ENCODE results near the gene ZSCAN2.

- TF ChIP-seq CTCF (IDR thresholded peaks at IDR 0.05 in 4 of 5, conservative IDR thresholded peaks at IDR 0.05 in 1 of 5) (no peak), POLR2A (IDR thresholded peaks at IDR 0.05) (no peak)
Observed at GRCh38 chr15:84669726-84670125, 68.9 kb downstream of the ZSCAN2 start.
